Esophagus muscularis mucosa (tissue), 4 donors: ENCODE results near the gene UMODL1.

Experiments used
- CTCF ChIP-seq, 3 experiments: fragments of 200-600 bp in 2 of 3; fragments of 450-650 bp in 1 of 3; sonication (generic) in 2 of 3; IDR thresholded peaks; one replicate each; pipeline ENCODE4 v1.5.1; 2017 to 2019; ENCODE audit warnings: antibody characterized with exemption in 3 of 3, mild to moderate bottlenecking in 2 of 3, moderate library complexity in 1 of 3
- EP300 ChIP-seq: sonication (generic); formaldehyde crosslinking; IDR thresholded peaks from one replicate; pipeline ENCODE4 v1.6.1; 2017; ENCODE audit warnings: antibody characterized with exemption
- POLR2A ChIP-seq: fragments of 450-650 bp; IDR thresholded peaks from one replicate; pipeline ENCODE4 v1.6.1; 2017; ENCODE audit warnings: antibody characterized with exemption, moderate library complexity, mild to moderate bottlenecking, low read depth
- POLR2AphosphoS5 ChIP-seq, 2 donors: sonication (generic); formaldehyde crosslinking; IDR thresholded peaks; one replicate each; pipeline ENCODE4 v1.6.1; 2017; ENCODE audit warnings: antibody characterized with exemption in 2 of 2

- TF ChIP-seq POLR2AphosphoS5 (IDR thresholded peaks at IDR 0.05) (no peak), EP300 (no peak), CTCF (IDR thresholded peaks at IDR 0.05) (no peak), POLR2A (no peak)
Observed at GRCh38 chr21:42093186-42093585, 22.1 kb downstream of the UMODL1 start.
